ENCODE data around the gene HINFP.
"Not testable (repeated sequence)": the region's sequence is repeated elsewhere in the genome, so short reads cannot be mapped to it uniquely, and the experiment has no call there.

HINFP gene

DNA sequence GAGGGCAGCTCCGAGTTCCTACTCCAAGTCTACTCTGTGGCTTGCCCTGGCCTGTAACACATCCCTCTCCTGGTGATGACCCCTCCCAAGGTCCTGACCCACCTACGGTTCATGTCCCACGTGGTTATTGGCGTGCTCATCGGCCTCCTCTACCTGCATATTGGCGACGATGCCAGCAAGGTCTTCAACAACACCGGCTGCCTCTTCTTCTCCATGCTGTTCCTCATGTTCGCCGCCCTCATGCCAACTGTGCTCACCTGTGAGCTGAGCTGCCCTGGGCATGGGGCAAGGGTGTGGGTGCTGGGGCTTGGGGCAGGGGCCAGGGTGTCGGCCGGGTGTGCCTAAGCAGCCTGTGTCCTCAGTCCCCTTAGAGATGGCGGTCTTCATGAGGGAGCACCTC is 37.1 kb downstream of the HINFP start:
- DNase-seq = no peak

DNA sequence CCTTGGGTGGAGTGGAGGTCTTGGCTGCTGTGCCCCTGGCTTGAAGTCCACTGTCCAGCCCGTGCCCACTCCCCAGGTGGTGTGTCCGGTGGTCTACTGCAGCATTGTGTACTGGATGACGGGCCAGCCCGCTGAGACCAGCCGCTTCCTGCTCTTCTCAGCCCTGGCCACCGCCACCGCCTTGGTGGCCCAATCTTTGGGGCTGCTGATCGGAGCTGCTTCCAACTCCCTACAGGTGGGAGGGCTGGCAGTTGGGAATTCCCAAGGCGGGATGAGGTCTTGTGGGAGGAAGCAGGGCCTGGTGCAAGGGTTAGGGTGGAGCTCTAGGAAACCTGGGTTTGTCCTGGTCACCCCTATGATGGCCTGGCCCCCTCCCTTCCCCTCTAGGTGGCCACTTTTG is 38.8 kb downstream of the HINFP start:
- no peak for DNase-seq

DNA sequence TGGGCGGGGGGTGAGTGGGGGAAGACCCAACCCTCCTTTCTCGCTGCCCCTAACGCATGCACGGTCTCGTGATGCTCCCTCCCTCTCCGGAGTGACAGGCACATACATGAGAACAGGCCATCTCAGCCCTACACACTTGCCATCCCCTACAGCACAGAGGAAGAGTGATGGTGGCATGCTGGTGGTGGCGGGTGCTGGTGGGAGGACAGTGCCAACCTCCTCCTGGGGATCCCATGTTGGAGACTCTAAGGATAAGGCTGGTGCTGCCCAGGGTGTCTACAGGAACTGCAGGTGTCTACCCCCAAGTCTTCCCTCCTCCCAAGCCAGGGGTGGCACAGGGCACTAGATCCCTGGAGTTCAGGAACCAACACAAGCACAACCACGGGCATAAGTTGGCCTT is 40.5 kb downstream of the HINFP start:
- DNase-seq = no peak

DNA sequence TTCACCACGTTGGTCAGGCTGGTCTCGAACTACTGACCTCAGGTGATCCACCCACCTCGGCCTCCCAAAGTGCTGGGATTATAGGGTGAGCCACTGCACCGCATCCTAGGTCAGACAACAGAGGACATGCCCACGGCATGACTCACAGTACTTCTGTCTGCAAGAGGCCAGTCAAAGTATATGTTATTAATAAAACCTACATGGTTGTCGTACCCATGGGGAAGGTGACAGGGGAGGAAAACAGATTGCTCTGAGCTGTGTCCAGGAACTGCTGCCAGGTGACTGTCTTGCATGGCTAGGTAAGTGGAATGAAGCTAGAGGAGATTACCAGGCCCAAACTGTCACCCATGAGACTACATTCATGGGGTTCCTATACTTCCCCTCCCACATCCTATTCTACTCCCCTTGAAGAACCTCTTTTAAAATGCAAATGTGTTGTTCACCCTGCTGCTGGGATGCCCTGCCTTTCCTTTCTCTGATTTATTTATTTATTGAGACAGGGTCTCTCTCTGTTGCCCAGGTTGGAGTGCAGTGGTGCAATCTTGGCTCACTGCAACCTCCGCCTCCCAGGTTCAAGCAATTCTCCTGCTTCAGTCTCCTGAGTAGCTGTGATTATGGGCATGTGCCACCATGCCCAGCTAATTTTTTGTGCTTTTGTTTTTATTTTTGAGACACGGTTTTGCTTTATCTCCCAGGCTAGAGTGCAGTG is 45.1 kb downstream of the HINFP start:
- peak; percentile 82 for DNase-seq

DNA sequence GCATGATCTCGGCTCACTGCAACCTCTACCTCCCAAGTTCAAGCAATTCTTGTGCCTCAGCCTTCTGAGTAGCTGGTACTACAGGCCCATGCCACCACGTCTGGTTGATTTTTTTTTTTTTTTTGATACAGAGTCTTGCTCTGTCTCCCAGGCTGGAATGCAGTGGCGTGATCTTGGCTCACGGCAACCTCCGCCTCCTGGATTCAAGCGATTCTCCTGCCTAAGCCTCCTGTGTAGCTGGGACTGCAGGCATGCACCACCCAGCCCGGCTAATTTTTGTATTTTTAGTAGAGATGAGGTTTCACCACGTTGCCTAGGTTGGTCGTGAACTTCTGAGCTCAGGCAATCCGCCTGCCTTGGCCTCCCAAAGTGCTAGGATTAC is 45.7 kb downstream of the HINFP start:
- DNase-seq = not testable (repeated sequence)

DNA sequence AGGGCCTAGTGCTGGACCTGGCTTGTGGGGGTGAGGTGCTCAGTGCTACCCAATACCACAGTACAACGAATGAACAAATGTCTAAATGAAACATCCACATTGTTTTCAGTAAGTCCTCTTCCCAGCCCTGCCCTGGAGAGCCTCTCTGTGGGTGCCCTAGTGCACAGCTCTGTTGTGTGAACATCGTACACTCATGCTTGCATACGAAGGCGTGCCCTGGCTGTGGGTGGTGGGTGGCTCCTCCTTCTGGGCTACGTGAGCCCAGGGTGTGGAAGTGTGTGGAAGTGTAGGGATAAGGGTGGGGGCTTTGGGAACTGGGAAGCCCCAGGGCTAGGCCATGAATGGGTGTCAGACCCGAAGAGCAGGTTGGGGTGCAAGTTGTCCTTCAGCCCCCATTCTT is 46.6 kb downstream of the HINFP start:
- DNase-seq = no peak

DNA sequence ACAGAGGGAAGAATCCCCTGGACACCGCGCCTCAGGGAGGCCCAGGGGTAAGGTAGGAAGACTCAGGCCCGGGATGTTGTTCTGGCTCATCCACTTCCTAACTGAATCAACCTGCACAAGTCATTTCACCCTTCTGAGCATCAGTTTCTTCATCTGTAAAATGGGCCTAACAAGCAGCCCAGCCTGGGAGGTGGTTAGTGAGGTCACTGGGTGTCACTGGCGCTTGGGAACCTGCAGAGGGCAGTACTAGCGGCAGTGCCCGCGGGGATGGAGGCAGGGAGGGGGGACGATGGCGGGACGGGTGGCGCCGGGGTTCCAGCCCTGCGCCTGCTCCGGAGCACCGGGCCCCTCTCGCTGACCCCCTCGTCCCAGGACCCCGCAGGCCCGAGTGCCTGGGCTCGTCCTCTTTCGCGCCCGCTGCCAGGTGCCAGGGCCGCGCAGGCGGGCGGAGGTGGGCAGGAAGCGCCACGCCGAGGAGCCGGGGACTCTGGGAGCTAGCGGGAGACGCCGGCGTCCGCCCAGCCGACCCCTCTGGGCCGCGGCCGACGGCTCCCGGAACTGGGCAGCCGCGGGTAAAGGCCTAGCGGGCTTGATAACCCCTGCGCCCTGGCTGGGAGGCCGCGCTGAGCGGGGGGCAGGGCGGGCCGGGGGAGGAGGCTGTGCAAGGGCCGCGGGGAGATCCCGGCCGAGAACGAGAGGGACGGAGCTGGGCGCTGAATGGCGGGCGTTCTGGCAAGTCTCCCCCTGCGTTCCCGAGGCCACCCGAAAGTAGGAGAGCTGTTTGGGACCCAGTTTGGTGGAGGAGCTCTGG is 47.3 kb downstream of the HINFP start, which contains the start of gene NLRX1:
TSS of gene NLRX1 (plus strand) at position 255 of the 811 bp plus-strand sequence. CDS start 2,679 bp downstream, outside the sequence.
- DNase-seq = peak; percentile 86

DNA sequence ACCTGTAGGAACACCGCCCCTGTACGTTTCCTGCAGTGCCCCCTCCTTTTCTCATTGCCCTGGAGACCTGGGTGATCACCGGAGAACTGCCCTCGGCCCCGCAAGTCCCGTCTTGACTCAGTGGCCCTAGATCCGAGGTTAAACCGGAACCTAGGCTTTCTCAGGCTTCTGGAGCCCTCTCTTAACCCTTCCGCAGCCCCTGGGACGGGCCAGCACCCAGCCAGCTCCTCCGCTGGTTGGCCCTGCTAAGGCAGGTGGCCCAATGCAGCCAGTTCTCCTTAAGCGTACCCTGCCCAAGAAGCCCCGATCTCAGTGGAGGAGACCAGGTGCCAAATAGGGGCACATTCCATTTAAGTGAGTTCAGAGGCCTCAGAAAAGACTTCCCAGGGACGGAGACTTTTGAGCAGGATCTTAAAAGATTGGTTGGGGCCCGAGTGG is 47.9 kb downstream of the HINFP start:
- DNase-seq = peak; percentile 92

DNA sequence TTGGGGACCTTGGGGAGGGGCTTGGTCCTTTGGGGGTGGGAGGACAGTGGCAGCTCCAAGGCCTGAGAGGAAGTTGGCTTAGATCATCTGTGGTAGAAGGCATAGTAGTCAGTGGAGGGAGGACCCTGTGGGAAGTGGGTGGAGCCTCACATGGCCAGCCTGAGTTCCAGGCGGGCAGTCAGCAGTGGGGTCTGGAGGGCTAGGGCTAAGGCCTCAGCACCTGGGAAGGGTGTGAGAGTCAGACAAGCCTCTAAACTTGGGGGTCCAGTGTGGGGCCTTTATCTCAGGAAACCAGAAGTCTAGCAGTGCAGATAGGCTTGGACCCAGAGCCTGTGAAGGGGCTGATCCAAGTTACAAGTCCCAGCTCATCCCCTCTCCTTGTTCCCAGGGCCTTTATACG is 51.1 kb downstream of the HINFP start:
- no peak for DNase-seq

DNA sequence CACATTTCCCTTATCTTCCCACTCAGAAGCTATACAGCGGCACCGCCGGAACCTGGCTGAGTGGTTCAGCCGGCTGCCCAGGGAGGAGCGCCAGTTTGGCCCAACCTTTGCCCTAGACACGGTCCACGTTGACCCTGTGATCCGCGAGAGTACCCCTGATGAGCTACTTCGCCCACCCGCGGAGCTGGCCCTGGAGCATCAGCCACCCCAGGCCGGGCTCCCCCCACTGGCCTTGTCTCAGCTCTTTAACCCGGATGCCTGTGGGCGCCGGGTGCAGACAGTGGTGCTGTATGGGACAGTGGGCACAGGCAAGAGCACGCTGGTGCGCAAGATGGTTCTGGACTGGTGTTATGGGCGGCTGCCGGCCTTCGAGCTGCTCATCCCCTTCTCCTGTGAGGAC is 52.1 kb downstream of the HINFP start:
- DNase-seq = no peak

DNA sequence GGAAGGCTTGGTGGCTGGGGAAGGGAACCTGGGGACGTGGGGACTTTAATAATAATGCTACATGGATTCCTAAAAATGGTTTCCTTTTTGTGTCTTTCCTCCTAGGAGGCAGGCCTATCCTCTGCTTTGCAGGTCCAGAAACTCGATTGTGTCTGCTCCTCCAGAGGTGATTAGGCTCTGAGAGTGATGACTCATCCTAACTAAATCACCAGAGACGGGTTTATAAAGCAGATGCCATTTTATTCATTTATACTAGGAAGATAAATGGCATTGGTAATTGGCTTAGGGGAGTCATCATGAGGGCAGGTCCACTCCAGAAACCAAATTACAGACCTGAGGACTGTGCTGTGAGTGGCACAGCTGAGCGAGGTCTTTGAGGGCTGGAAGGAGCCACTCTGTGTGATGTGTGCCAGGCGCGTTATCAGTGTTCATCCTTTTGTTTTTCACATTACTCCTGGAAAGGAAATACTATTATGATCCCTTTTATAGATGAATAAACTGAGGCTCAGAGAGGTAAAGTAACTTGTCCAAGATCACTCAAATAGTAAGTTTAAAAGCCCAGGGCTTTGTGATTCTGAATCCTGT is 54.2 kb downstream of the HINFP start:
- DNase-seq = no peak

DNA sequence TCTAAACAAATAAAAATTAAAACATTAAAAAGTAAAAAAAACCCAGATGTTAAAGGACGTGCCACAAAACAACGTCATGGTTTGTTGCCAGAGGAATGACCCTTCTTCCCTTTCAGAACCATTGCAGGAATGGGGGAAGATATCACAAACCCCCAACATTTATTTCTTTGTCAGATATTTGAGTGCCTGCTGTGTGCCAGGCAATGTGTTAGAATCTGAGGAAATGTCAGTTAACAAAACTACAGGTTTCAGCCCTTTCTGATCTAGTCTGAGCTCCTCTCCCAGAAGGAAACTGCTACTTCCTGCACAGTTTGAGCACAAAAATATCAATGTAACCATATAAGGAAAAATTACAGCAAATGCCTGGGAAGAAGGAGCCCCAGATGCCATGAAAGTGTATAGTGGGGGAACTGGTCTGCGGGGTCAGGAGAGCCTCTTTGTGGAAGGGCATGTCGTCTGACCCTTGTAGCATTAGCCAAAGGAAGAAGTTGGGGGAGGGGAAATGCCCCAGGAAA is 56.8 kb downstream of the HINFP start:
- DNase-seq = no peak

DNA sequence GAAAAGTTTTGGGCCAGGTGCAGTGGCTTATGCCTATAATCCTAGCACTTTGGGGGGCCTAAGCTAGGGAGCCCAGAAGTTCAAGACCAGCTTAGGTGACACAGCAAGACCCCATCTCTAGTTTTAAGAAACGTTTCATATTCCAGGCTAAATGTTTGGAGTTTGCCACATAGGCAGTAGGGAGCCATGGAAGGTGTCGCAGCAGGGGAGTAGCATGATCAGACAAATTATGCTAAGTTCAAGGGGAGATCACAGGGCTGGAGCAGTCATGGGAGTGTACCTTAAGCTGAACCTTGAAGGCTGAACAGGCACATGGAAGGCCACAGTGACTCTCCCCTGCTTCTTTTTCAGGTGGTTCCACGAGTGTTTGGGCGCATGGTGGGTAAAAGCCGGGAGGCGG is 58.0 kb downstream of the HINFP start:
- DNase-seq = no peak

DNA sequence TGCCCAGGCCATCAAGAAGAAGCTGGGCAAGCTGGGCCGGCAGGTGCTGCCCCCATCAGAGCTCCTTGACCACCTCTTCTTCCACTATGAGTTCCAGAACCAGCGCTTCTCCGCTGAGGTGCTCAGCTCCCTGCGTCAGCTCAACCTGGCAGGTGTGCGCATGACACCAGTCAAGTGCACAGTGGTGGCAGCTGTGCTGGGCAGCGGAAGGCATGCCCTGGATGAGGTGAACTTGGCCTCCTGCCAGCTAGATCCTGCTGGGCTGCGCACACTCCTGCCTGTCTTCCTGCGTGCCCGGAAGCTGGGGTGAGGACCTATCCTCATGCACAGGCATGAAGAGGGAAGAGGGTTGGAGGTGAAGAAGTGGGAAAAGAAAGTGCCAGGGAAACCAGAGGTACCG is 58.6 kb downstream of the HINFP start:
- DNase-seq = no peak

DNA sequence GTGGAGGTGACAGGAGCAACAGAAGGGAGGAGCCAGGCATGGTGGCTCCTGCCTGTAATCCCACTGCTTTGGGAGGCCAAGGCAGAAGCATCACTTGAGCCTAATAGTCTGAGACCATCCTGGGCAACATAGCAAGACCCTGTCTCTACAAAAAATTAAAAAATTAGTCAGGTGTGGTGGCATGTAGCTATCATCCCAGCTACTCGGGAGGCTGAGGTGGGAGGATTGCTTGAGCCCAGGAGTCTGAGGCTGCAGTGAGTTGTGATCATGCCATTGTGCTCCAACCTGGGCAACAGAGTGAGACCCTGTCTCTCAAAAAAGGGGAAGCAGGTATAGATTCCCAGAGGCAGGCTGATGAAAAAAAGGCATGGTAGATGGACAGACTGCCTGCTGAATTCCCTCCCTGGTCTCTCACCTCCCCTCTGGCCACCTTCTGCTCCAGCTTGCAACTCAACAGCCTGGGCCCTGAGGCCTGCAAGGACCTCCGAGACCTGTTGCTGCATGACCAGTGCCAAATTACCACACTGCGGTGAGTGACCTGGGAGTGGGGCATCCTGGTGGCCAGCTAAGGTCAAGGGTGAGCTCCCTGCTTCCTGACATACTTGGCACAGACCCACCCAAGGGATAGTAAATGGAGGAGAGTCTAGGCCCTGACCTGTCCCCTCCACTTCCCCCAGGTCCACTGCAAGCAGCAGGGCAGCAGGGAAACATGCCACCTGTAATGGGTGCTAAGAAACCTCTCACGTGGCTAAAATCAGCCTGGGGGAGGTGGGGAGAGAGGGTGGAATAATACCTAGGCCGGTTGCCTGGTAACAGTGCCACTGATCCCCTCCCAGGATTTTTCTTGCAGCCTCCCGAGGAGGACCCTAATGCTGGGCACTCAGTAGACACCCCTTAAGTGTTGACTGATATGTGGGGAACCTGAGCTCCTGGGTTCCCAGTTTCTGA is 59.6 kb downstream of the HINFP start:
- no peak for DNase-seq

DNA sequence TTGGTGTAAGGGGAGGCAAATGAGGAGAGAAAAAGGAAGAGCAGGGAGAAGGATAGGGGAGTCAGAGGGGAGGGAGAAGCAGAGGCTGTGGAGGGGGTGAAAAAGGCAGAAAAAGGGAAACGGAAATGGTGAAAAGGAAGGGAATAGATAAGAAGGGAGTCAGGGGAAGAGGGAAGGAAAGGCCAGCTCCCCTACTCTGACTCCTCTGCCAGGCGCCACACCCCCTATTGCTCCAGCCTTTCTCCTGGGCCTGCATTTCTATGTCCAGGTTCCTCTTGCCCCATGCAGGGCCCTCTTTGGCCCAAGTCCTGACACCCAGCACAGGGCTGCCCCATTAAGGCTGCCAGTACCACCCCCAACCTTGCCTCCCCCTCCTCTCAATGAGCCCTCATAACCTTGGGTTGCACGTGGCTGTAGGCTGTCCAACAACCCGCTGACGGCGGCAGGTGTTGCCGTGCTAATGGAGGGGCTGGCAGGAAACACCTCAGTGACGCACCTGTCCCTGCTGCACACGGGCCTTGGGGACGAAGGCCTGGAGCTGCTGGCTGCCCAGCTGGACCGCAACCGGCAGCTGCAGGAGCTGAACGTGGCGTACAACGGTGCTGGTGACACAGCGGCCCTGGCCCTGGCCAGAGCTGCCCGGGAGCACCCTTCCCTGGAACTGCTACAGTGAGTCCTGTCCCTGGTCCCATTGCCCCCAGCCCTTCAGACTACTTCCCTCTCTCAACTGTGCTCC is 60.5 kb downstream of the HINFP start:
- no peak for DNase-seq

DNA sequence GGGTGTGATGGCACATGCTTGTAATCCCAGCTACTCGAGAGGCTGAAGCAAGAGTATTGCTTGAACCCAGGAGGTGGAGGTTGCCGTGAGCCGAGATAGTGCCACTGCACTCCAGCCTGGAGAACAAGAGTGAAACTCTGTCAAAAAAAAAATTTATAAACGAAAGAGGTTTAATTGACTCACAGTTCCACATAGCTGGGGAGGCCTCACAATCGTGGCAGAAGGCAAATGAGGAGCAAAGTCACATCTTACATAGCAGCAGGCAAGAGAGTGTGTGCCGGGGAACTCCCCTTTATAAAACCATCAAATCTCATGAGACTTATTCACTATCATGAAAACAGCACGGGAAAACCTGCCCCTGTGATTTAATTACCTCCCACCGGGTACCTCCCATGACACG is 63.0 kb downstream of the HINFP start:
- DNase-seq = not testable (repeated sequence)
